GM13976 (cell line): ENCODE data around the gene PRSS21.
A peak's percentile ranks its signal among the peaks of the same experiment; 100 is the strongest.

Experiments
- DNase-seq: peaks from one replicate; pipeline ENCODE4 v3.0.0; 2012; ENCODE audit warnings: low spot score
- in situ Hi-C: fragments of 300-500 bp; cut with MboI; formaldehyde crosslinking; loops from one replicate; pipeline ENCODE4 v1.12.0; 2022; ENCODE audit warnings: low sequenced_read_pairs, mixed read lengths, inconsistent platforms; ENCODE audit not compliant: unreplicated experiment
- TF ChIP-seq, protein P1 (sequence below): IDR thresholded peaks from 2 replicates; pipeline ENCODE4 v1.5.1; 2012; ENCODE audit warnings: borderline replicate concordance, mild to moderate bottlenecking; ENCODE audit not compliant: insufficient read depth; ENCODE audit errors: extremely low read depth, missing control alignments, control extremely low read depth

The PRSS21 gene

DNA sequence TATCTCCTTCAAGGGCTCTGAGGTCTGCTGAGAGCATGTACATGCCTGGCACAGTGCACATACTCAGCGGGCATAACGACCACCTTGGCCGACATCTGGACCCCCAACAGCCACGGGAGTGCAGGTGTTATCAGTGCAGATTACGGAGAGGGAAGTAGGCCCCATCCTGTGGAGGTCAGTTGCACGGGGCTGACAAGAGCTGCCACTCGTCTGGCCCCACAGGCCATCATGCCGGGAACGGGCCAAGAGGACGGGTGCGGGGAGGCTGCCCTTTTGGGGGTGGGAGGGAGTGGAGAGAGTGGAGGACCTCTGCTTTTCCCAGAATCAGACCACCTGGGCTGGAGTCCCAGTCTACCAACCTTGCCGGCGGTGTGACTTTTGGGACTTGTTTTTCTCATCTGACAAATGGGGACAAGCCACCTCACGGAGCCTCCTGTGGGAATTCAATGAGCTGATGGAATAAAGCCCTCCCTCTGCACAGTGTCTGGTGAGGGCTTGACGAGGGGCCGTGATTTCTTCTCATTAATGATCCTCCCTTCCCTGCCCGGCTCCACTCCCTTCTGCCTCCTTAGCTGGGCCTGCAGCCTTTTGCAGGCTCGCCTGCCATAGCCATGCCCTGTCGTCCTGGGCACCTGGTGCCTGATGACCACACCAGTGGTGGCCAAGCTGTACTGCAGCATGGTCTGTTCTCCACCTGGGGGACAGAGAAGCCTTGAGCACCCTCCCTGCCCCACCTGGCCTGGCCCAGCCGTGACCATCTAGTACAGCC is 34.3 kb upstream of the PRSS21 start:
- DNase-seq, result no peak
- in situ Hi-C loops, result no loop called here
- TF ChIP-seq, protein P1, sequence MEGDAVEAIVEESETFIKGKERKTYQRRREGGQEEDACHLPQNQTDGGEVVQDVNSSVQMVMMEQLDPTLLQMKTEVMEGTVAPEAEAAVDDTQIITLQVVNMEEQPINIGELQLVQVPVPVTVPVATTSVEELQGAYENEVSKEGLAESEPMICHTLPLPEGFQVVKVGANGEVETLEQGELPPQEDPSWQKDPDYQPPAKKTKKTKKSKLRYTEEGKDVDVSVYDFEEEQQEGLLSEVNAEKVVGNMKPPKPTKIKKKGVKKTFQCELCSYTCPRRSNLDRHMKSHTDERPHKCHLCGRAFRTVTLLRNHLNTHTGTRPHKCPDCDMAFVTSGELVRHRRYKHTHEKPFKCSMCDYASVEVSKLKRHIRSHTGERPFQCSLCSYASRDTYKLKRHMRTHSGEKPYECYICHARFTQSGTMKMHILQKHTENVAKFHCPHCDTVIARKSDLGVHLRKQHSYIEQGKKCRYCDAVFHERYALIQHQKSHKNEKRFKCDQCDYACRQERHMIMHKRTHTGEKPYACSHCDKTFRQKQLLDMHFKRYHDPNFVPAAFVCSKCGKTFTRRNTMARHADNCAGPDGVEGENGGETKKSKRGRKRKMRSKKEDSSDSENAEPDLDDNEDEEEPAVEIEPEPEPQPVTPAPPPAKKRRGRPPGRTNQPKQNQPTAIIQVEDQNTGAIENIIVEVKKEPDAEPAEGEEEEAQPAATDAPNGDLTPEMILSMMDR, result no peak

DNA sequence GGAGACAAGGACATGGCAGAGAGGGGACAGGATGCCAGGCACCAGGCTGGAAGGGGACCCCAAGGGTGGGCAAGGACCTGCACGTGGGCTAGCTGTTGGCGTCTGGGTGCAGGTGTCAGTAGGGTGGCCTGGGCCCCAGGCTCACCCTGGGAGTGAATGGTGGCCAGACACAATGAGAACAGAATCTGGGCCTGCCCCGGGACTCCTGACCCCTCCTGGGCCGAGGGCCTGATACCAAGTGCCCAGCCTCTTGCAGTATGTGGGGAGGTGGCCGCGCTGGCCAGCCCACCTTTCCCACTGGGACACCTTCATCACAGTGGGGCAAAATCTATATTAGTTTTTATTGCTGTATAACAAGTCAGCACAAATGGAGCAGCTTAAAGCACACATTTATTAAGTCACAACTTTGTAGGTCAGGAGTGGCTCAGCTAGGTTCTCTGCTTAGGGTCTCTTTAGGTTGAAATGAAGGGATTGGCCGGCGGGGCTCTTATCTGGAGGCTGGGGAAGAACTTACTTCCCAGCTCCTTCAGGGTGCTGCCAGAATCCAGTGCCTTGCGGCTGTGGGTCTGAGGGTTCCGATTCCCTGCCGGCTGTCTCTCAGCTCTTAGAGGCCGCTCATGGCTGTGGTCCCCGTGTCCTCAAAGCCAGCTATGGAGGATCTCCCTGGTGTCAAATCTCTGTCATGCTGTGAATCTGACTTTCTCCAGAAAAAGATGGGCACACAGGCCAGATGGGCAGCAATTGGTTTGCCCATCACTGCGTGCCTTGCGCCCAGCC is 33.3 kb upstream of the PRSS21 start:
- DNase-seq, result no peak
- TF ChIP-seq, protein P1, result no peak
- in situ Hi-C loops, result no loop called here

DNA sequence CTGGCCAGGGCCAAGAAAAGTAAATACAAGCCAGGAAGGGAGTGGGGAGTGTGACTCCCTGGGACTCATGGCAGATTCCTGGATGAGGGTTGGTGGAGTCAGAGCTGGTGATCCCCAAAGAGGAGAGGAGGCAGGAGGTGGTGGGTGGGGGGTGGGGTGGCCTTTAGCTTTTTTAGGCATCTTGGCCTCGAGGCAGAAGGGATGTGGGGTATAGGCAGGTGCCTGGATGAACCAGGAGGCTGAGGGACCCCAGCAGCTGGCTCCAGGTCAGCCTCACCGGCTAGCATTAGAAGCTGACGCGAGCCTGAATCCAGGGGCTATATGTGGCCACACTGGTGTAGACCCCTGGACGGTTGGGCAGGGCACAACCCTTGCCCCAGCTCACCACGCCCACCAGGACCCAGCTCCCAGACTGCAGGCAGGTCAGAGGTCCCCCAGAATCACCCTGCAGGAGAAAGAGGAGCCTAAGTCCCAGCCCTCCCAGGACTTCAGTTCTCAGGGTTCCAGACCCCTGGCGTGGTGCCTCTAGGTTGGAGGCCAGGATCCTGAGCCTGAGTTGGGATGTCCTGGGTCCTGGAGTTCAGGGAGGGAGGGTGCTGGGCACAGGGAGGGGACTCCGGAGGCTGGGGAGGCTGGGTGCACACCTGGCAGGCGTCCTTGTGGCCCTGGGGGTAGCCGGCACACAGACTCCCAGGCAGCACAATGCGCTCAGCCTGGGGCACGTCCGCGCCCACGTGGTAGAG is 32.5 kb upstream of the PRSS21 start:
- DNase-seq, result no peak
- in situ Hi-C loops, result no loop called here
- TF ChIP-seq, protein P1, result no peak

DNA sequence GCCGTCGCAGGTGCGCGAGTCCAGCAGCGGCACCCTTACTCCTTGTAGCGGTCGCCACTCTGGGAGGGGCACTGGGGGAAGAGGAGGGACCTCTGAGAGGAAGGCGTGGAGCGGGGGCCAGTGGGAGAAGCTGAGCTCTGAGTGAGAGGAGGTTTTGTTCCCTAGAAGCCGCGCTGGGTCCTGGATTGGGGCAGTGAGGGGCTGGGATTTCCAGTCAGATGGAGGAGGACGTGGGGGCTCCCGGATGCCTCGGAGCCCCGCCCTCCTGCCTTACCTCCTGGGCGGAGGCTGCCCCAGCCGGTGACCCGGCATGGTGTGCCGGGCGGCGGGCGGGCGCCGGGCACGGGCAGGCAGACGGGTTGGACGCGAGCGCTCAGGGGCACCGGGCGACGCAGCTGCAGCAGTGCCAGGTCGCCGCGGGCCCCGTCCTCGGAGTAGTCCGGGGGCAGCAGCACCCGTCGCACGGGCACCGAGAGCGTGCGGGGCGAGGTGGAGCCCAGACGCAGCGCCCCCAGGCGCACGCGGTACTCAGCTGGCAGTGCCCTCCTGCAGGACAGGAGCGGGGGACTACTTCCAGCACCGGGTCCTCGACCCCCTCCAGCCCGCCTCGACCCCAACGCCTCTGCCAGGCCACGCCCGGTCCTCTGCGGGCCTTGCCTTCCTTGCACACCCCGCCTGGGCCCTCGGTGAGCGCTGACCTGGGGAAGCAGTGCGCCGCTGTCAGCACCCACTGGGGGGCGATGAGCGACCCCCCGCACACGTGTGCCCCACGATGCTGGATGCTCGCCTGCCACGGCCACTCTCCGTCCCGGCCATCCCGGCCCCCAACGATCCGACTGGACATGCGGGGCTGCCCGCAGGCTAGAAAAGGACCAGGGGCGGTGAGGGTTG is 31.7 kb upstream of the PRSS21 start:
- TF ChIP-seq, protein P1, result no peak
- peak; percentile 43 for DNase-seq
- in situ Hi-C loops, result no loop called here

DNA sequence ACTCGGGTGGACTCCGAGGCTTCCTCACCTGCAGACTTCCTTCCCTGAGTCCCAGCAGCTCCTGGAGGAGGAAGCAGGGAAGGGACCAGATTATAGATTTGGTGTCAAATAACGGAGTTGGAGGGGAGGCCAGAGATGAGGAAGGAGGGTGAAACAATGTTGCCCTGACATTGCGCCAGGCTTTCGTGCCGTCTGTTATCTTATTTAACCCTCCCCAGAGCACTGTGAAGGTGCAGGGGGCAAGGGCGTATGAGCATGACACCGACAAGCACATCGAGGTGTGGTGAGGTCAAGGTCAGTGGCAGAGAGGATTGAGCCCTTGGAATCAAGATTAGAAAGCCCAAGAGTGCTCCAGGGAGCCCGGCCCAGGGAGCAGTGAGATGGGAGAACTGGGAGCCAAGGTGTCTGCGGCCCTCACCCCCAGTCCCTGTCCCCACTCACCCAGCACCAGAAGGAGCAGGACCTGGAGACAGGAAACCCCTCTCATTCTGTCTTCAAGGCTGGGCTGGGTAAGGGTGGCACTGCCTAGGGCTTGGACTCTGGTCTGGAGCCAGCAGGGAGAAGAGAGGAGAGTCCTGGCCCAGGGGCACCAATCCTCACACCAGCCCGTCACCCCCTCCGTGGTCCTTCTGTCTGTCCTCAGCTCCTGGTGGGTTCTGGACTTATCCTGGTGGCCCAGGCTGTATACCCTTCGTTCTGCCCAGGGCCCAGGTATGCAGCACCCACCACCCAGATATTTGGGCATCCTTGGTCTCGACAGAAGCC is 30.8 kb upstream of the PRSS21 start:
- no peak for DNase-seq
- TF ChIP-seq, protein P1, result no peak
- in situ Hi-C loops, result no loop called here
